Activated T-helper 9 cell treated with anti-CD3 and anti-CD28 coated beads, Interleukin-2, amount 50 U/mL, for 16 hours (primary cell): Measurements from ENCODE around the gene BCAP29.
"Not testable (repeated sequence)": the region's sequence is repeated elsewhere in the genome, so short reads cannot be mapped to it uniquely, and the experiment has no call there.

Source experiments
- DNase-seq: peaks from one replicate; pipeline ENCODE4 v3.0.0-alpha.2; 2020; ENCODE audit warnings: low read depth

The BCAP29 gene

DNA sequence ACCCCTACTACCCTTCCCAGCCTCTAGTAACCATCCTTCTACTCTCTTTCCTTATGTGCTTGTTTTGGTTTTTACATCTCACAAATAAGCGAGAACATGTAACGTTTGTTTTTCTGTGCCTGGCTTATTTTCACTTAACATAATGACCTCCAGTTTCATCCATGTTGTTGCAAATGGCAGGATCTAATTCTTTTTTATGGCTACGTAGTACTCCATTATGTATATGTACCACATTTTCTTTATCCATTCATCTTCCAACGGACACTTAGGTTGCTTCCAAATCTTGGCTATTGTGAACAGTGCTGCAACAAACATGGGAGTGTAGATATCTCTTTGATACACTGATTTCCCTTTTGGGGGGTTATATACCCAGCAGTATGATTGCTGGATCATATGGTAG is 47.0 kb downstream of the BCAP29 start:
- no peak for DNase-seq

DNA sequence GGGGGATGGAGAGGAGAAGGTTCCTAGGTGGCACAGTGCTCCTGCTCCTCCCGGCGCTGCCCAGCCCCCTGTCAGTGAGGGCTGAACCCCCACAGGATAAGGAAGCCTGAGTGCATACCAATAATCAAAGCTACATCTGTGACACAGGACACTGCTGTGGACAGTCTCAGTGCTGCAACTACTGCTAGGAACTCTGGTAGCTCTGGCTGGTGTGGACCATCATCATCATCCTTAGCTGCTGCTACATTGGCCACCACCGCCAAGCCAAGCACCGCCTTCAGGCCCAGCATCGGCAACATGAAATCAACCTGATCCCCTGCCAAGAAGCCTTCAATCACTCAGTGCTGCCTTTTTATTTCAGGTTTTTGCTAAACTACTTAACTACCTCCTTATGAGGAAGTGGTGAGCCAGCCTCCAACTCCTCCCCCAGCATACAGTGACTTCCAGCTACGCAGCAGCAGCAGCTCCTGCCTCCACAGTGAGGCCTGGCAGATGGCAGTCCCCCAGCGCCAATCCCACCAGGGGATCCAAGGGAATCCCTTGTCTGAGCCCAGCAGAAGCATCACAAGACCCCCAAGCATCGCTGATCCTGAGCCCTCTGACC is 48.5 kb downstream of the BCAP29 start:
- DNase-seq: no peak

DNA sequence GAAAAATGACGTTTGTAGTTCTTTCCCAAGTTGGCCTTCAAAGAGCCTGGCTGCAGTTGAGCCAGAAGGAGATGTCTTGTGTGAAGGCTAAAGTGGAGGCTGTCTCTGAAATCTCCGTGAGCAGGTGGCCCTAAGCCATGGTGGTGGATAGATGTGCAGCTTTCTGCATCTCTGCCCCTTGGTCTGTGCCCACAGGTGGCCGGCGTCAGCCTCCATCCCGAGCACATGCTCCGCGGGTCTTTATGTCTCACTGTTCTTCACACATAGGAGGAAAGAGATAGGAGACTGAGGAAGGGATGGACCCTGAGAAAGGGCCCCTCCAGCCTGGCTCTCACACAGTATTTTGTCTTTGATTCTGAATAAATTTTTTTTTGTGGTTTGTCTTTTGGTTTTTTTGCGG is 50.3 kb downstream of the BCAP29 start:
- no peak for DNase-seq

DNA sequence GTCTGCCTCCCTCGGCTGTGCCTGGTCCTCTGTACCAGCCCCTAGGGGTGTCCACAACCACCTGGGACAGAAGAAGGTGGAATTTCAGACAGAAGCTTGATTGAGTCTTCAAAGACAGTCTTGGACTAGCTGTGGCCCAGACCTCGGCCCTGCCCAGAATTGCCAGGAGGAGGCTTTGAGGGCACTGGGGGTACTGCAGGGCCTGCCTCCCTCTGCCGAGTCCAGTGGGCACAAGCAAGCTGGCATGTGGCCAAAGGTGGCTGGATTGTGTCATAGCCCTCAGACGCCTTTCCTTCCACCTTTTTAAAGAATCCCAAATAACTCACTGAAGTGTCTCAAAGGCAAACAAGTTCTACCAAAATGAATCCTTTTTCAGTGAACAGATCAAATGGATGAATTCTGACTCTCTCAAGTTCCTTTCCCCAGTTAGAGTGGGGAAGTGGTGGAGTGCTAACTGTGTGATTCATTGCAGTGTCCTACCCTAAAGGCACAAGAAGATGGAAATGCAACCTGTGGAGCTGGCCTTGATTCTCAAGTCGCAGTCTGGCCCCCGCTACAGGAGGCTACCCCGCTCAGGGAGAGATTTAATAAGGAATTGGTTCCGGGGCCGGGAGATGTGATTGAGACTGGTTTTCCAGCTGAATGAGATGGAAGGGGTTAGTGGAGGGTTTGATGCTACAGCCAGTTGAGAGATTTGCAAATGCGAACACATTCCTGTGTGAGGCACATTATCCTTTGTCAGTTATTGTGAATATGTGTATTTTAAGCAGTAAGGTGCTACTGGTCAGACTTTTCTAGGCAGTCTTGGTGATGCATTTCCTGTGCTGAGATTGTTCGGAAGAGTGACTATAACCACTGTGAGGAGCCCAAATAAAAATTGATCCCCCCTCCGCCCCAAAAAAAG is 51.8 kb downstream of the BCAP29 start:
- no peak for DNase-seq

DNA sequence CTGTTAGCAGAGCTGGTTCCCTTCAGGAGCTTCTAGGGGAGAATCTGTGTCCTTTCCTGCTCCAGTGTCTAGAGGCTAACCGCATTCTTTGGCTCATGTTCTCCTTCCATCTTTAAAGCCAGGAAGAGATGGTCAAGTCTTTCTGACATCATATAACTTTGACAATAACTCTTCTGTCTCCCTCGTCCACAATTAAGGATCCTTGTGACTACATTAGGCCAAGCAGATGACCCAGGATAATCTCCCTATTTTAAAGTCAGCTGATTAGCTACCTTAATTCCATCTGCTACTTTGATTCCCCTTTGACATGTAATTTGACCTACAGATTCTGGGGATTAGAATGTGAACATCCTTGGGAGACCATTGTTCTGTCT is 52.4 kb downstream of the BCAP29 start:
- DNase-seq: no peak

DNA sequence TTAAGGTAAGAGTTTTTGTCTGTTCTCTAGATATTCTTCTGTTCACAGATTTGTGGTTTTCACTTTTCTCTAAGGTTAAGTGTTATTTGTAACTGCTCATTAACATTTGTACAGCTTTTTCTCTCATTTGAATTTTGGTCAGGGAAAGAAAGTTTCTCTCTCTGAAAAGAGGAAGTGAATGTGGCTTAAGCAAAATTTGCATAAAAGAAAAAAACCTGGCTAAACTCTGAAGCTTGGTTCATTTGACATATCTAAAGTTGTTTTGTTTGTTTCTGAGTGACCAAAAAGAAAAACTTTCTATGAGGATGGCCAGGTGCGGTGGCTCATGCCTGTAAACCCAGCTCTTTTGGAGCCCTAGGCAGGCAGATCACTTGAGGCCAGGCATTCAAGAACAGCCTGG is 58.5 kb downstream of the BCAP29 start:
- DNase-seq: no peak

DNA sequence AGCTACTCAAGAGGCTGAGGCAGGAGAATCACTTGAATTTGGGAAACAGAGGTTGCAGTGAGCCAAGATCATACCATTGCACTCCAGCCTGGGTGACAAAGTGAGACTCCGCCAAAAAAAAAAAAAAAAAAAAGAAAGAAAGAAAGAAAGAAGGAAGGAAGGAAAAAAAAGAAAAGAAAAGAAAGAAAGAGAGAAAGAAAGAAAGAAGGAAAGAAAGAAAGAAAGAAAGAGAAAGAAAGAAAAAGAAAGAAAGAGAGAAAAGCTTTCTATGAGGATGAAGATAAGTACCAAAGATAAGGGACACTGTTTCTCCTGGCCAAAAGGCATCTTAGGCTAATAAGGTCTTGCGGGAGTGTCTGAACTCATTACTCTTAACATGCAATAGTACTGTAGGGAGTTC is 59.0 kb downstream of the BCAP29 start:
- not testable (repeated sequence) for DNase-seq

DNA sequence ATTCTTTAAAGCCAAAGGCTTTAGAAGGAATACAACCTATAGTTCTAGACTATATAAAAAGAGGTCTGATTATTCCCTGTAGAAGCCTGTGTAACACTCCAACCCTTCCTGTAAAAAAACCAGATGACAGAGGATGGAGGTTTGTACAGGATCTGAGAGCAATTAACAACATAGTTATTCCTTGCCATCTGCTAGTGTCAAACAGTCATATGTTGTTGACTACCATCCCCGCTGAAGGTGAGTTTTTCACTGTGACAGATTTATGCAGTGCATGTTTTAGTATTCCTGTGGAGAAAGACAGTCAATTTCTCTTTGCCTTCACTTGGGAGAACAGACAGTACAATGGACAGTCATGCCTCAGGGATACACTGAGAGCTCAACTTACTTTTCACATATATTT is 61.6 kb downstream of the BCAP29 start:
- DNase-seq: no peak

DNA sequence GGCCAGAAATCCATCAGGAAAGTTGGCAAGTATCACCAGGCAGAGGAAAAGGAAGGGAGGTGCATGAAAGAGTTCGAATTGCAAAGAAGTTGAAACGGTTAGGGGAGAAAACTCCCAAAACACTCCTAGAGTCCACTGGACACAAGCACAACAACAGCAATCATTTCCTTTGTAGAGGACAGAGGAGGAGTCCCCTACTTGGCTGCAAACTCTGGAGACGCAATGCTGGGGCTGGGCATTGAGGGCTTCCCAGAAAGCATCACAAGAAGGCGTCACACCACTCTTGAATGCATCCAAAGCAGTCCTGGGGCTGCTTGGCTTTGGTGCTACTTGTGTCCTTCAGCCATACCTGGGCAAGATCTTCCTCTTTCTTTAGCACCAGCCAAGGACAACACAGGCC is 62.5 kb downstream of the BCAP29 start:
- DNase-seq: no peak

DNA sequence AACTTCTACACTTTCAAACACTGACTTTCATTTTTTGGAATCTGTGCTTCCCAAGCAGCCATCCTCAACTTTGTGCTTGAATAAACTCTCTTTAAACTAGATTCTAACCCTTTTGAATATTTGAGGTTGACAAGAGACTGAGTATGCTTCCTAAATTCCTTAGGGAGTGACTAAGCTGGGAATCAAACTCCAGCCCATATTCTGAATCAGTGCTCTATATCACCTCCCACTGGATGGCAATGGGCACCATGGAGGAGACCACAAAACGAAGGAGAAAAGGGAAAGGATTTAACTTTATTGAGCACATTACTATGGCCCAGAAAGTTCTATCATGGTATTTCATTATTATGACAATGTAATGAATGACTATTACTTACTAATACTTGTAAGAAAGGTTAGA is 63.4 kb downstream of the BCAP29 start:
- DNase-seq: no peak

DNA sequence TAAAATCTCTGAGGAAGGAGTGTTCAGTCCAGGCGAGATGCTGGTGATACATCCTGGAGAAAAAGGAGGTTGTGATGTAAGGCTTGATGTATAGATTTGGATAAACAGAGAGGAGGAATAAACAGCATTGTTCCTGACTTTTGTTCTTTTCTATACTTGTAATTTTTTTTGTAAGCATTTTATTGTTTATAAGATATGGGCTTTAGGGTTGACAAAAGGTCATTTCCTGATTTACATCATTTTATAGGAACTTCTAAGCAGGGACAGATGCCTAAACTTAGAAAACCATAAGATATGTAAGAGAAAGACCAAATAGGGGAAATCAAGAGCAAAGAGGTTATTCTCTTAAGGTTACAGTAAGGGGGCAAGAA is 63.9 kb downstream of the BCAP29 start:
- no peak for DNase-seq

DNA sequence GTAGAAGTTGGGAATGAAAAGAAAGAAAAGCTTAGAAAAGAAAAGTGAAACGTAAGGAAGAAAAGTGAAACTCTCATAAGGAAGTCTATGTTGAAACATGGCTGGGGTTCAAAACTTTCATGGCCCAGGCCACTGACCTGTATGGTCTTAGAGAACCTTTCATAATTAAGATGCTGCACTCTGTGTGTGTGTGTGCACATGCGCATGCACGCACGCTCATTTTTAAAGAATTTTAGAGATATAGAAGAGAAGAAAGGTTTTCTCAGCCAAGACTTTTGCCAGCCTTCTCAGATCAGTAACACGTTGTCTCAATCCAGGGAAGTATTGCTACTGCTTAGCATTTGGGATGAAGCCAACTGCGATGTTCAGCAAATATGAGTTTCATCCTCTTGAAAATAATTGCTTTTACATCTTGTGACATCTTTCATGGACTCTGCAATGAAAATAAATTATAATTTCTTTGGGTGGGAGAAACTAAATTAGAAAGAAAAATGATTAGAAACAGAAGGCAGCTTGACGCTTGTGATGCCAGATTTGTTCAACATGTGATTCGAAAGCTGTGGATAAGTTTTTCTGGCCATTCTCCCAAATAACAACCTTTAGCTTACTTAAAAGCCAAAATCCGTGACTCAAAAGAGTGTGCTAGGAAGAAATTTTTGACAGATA is 64.4 kb downstream of the BCAP29 start:
- no peak for DNase-seq

DNA sequence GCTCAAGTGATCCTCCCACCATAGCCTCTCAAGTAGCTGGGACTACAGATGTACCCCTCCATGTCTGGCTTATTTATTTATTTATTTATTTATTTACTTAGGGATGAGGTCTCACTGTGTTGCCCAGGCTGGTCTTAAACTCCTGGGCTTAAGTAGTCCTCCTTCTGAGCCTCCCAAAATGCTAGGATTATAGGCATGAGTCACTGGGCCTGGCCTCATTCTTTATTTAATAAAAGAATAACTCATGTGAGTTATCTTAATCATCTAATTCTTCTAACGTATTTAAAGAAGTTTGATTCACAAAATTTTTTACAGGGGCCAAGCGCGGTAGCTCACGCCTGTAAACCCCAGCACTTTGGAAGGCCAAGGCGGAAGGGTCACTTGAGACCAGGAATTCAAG is 72.6 kb downstream of the BCAP29 start:
- DNase-seq: no peak

DNA sequence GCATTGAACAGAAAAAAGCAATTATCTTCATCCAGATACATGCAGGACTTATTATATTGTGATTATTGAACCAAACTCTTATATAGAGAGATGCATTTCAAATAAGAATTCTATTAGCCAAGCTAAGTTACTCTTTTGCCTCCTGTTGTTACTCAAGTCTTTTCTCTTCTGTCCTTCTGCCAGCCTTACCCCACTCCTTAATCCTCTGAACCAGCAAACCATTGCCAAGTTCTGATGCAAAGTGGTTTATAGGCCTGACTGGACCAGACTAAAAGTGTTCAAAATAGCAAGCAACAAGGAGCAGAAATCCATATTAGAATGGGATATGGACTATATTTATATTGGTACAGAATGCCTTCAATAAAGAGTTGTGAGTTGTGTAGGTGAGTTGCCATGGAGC is 78.4 kb downstream of the BCAP29 start:
- DNase-seq: no peak

DNA sequence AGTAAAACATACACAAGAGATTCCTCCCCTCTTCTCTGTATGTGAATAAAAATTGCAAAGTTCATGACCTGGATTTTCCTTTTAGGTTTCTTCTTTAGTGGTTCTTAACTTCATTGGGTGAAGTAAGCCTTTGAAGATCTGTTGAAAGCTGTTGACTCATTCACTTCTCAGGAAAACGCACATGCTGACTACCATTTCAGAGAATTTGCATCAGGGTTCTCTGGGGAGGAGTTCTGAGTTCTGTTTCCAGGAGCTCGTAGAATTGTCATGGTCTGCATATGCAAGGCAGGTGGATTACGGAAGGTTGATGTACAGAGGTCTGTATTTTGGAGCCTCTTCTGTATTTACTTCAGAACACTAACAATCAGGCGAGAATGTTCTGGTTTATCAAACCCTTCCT is 79.6 kb downstream of the BCAP29 start:
- DNase-seq: peak; percentile 3

DNA sequence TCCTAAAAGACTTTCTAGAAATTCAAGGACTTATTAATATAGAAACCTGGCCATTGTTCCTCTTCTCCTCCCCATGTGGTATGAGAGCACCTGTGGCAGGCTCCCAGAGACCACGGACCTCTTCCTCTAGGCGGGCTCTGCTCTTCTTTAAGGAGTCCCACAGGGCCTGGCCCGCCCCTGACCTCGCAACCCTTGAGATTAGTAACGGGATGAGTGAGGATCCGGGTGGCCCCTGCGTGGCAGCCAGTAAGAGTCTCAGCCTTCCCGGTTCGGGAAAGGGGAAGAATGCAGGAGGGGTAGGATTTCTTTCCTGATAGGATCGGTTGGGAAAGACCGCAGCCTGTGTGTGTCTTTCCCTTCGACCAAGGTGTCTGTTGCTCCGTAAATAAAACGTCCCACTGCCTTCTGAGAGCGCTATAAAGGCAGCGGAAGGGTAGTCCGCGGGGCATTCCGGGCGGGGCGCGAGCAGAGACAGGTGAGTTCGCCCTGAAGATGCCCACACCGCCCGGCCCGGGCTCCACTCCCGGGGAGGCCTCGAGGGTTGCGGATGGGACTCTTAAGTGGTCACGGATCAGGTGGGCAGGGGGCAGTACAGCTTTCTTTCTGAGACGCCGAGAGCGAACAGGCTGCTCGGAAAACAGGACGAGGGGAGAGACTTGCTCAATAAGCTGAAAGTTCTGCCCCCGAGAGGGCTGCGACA is 80.5 kb downstream of the BCAP29 start, which contains the start of gene SLC26A4:
Gene SLC26A4 (plus strand): TSS at position 448 of the 700 bp plus-strand sequence. CDS start 814 bp downstream, outside the sequence.
- DNase-seq: peak; percentile 5

DNA sequence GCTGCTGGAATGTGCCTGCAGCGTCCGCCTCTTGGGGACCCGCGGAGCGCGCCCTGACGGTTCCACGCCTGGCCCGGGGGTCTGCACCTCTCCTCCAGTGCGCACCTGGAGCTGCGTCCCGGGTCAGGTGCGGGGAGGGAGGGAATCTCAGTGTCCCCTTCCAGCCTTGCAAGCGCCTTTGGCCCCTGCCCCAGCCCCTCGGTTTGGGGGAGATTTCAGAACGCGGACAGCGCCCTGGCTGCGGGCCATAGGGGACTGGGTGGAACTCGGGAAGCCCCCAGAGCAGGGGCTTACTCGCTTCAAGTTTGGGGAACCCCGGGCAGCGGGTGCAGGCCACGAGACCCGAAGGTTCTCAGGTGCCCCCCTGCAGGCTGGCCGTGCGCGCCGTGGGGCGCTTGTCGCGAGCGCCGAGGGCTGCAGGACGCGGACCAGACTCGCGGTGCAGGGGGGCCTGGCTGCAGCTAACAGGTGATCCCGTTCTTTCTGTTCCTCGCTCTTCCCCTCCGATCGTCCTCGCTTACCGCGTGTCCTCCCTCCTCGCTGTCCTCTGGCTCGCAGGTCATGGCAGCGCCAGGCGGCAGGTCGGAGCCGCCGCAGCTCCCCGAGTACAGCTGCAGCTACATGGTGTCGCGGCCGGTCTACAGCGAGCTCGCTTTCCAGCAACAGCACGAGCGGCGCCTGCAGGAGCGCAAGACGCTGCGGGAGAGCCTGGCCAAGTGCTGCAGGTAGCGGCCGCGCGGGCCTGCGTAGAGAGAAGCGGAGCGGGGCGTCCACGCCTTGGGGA is 81.2 kb downstream of the BCAP29 start:
- DNase-seq: peak; percentile 24

DNA sequence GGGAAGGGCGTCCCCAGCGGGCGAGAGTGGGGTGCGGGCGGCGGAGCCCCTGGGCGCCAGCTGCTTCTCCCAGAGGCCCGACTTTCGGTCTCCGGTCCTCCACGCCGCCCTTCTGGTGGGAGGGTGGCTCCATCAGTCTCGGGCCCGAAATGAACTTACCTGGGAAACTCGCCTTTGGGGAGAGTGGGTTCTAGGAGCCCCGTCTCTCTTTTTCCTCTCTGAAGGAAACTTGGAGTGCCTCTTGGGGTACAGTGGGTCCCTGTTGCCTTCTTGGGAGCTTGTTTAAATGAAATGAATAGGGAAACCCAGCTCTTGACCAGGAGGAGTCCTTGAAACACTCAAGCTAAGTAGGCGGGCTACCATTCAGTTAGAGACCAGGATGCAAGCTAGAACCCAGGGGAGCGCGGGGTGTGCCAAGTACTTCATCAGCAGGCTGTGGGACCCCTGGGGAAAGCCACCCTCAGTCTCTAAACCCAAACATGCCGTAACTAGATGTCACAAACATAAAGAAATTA is 81.9 kb downstream of the BCAP29 start:
- DNase-seq: no peak

DNA sequence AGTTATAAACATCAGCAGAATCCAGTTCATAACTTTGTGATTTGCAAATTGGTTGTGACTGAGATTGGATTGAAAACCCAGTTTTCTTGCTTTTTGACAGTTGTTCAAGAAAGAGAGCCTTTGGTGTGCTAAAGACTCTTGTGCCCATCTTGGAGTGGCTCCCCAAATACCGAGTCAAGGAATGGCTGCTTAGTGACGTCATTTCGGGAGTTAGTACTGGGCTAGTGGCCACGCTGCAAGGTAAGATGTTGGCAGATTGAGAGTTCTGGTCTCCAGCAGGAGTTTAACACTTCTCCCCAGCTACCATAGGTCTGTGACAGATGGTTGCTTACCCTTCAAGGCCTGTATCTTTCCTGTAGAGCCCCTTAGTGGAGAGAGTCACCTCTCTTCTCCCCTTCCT is 83.2 kb downstream of the BCAP29 start:
- DNase-seq: no peak

DNA sequence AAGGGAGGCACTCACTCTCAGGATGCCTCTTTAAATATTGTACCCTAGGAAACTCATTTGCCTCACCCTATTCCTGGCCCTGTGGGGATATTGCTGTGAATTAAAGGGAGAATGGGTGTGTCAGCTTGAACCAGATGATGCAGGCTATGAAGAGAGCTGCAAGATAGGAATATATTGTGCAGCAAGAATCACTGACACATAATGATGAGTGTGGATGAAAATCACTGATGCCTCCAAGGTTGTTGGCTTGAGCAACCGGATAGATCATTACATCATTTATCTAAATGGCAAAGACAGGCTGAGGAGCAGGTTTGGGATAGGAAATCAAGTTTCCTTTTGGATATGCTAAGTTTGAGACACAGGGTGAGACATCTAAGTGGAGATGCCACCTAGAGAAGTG is 86.7 kb downstream of the BCAP29 start:
- no peak for DNase-seq

DNA sequence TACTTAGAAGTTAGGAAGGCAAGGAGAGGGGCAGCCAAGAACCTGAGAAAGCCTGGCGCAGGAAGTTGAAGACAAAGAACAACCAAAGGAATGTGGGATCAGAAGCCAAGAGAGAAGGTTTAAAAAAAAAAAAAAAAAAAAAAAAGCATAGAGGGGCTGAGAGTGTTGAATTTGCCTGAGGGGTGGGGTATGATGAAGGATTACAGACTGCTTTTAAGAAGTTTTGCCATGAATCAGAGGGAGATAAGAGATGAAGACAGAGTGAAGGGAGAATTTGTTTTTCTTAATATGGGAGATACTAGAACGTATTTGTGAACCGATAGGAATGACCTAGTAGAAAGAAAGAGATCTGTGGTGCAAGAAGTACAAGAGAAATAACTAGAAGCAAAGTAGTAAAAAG is 87.3 kb downstream of the BCAP29 start:
- no peak for DNase-seq

DNA sequence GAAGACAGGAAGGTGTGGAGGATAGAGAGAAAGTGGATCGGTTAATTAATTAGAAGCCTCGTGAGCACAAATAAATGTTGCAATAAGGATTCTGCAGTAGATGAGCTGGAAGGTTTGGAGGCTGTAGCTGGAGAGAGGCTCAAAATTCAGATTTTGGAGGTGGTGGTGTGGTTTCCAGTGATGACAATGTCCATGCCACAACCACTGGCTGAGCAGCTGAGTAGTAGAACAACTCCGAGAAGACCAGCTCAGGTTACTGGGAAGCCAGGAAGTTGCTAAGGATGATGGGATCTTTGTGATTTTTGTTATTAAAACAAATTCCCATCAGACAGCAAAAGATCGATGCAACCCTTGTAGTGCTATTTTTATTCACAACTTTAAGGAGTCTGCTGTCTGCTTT is 88.2 kb downstream of the BCAP29 start:
- DNase-seq: no peak
